GM19035 (cell line): ENCODE measurements around the gene NCOA3.
"Not testable (repeated sequence)": the region's sequence is repeated elsewhere in the genome, so short reads cannot be mapped to it uniquely, and the experiment has no call there.

Source experiments
- ATAC-seq: cut with Tn5 transposase; IDR thresholded peaks from one replicate; pipeline ENCODE4 v1.9.1; 2021; ENCODE audit not compliant: unreplicated experiment

The NCOA3 gene

GRCh38 chr20:47594157-47594556 lies 92.5 kb downstream of the NCOA3 start:
- ATAC-seq: no peak

GRCh38 chr20:47595138-47595537 lies 93.5 kb downstream of the NCOA3 start:
- not testable (repeated sequence) for ATAC-seq

GRCh38 chr20:47596003-47596571 lies 94.4 kb downstream of the NCOA3 start:
- ATAC-seq: no peak

- ATAC-seq: no peak
Observed at GRCh38 chr20:47597090-47597489, 95.4 kb downstream of the NCOA3 start.

GRCh38 chr20:47598911-47599744 lies 97.4 kb downstream of the NCOA3 start:
- ATAC-seq: no peak

- no peak for ATAC-seq
Observed at GRCh38 chr20:47600967-47601547, 99.4 kb downstream of the NCOA3 start.

GRCh38 chr20:47603260-47603659 lies 101.6 kb downstream of the NCOA3 start:
- ATAC-seq: no peak

GRCh38 chr20:47605673-47606413 lies 104.2 kb downstream of the NCOA3 start:
- no peak for ATAC-seq

GRCh38 chr20:47606414-47606982 lies 104.8 kb downstream of the NCOA3 start:
- ATAC-seq: no peak

GRCh38 chr20:47606983-47607613 lies 105.4 kb downstream of the NCOA3 start:
- ATAC-seq: no peak

GRCh38 chr20:47609001-47609400 lies 107.3 kb downstream of the NCOA3 start:
- ATAC-seq: no peak

- ATAC-seq: no peak
Observed at GRCh38 chr20:47610247-47610944, 108.7 kb downstream of the NCOA3 start.

- ATAC-seq: no peak
Observed at GRCh38 chr20:47610945-47611250, 109.2 kb downstream of the NCOA3 start.

GRCh38 chr20:47611785-47612184 lies 110.1 kb downstream of the NCOA3 start:
- ATAC-seq: no peak

- ATAC-seq: no peak
Observed at GRCh38 chr20:47612670-47613069, 111.0 kb downstream of the NCOA3 start.

GRCh38 chr20:47614703-47615309 lies 113.1 kb downstream of the NCOA3 start:
- no peak for ATAC-seq

GRCh38 chr20:47618479-47618878 lies 116.8 kb downstream of the NCOA3 start:
- ATAC-seq: no peak

GRCh38 chr20:47620808-47621805 lies 119.4 kb downstream of the NCOA3 start:
- no peak for ATAC-seq
